Endothelial cell (in vitro differentiated cells): ENCODE results near the gene CLCN2. TPM values are rescaled to one million over a fixed set of nuclear protein-coding genes. Genes with fewer than 3 reads are reported as not detected.

ENCODE experiments used
- DNase-seq: peaks from one replicate; pipeline ENCODE4 v3.0.0; 2021; ENCODE audit warnings: low spot score
- H3K27ac Mint-ChIP-seq: one replicate; pipeline ENCODE4 v1.8.0; 2021; ENCODE audit warnings: mixed read lengths, inconsistent platforms; ENCODE audit not compliant: unreplicated experiment
- H3K27me3 Mint-ChIP-seq: one replicate; pipeline ENCODE4 v1.8.0; 2021; ENCODE audit warnings: mild to moderate bottlenecking, moderate library complexity, mixed read lengths, inconsistent platforms; ENCODE audit not compliant: unreplicated experiment
- H3K36me3 Mint-ChIP-seq: one replicate; pipeline ENCODE4 v1.8.0; 2021; ENCODE audit warnings: mild to moderate bottlenecking, low read depth, mixed read lengths, inconsistent platforms; ENCODE audit not compliant: unreplicated experiment
- H3K4me1 Mint-ChIP-seq: one replicate; pipeline ENCODE4 v1.8.0; 2021; ENCODE audit warnings: mild to moderate bottlenecking, mixed read lengths, inconsistent platforms; ENCODE audit not compliant: unreplicated experiment
- H3K4me3 Mint-ChIP-seq: one replicate; pipeline ENCODE4 v1.8.0; 2021; ENCODE audit warnings: mild to moderate bottlenecking, mixed read lengths, inconsistent platforms; ENCODE audit not compliant: unreplicated experiment
- H3K9me3 Mint-ChIP-seq: one replicate; pipeline ENCODE4 v1.8.0; 2021; ENCODE audit warnings: mixed read lengths, inconsistent platforms; ENCODE audit not compliant: unreplicated experiment
- total RNA-seq: library from RNA; stranded (reverse); fragmentation: NEBNext Ultra II Directional; extraction: Animal tissue kit (Norgen Biotek cat#: 25700); gene quantifications from one replicate; pipeline ENCODE4 v1.2.1, GENCODE V29; 2021; ENCODE audit not compliant: unreplicated experiment
- TF ChIP-seq, protein P1 (sequence below): fragments of 200-600 bp; sonication (generic); IDR thresholded peaks from one replicate; pipeline ENCODE4 v1.5.0; 2021; ENCODE audit warnings: antibody characterized with exemption; ENCODE audit not compliant: unreplicated experiment

The CLCN2 gene
- total RNA-seq, 1 donor from 2014 or later, result 6.3 TPM

DNA sequence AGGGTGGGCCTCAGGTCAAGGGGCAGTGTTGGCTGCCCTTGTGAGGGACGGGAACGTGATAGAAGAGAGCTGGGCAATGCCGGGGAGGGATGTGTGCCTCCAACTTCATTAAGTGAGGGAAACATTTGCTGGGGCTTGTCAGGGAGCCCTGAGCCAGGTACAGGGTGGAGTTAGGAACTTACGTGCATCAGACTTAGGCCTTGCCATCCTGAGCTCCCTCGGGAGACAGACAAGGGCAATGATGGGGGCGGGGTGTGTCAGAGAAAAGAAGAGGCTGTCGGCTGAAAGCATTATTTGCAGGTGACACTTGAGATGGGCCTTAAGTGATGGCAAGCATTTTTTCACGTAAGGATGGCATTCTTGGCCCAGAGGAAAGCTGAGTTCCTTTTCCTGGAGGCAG, 22.4 kb downstream of the CLCN2 start:
- TF ChIP-seq, protein P1, sequence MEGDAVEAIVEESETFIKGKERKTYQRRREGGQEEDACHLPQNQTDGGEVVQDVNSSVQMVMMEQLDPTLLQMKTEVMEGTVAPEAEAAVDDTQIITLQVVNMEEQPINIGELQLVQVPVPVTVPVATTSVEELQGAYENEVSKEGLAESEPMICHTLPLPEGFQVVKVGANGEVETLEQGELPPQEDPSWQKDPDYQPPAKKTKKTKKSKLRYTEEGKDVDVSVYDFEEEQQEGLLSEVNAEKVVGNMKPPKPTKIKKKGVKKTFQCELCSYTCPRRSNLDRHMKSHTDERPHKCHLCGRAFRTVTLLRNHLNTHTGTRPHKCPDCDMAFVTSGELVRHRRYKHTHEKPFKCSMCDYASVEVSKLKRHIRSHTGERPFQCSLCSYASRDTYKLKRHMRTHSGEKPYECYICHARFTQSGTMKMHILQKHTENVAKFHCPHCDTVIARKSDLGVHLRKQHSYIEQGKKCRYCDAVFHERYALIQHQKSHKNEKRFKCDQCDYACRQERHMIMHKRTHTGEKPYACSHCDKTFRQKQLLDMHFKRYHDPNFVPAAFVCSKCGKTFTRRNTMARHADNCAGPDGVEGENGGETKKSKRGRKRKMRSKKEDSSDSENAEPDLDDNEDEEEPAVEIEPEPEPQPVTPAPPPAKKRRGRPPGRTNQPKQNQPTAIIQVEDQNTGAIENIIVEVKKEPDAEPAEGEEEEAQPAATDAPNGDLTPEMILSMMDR, result no peak
- Mint-ChIP-seq H3K9me3 (no peaks in the 10 kb centered on the region), H3K4me1 (peaks cover 51% of the 10 kb centered on the region)

DNA sequence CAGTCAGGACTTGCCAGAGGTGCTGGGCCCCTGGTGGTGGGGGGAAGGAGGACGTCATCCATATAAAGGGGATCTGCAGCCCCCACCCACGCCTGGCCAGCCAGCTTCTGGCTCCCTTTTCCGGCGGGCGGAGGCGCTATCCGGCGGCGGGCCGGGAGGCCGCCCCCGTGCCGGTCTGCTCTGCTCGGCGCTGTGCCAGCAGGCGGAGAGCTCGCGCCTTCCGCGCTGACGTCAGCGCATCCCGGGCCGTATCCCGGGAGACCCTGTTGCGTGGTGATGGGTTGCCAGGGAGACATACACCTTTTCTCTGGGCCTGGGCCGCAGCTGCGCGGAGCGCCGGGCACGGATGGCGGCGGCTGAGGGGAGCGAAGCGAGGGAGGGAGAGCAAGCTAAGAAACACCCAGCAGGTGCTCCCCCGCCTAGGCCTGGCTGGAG, 22.9 kb downstream of the CLCN2 start:
- H3K4me1 Mint-ChIP-seq, result peaks cover 56% of the 10 kb centered on the region
- peak overlapping the region; percentile 94 for H3K4me3 Mint-ChIP-seq
- peaks cover 34% of the 10 kb centered on the region for H3K27me3 Mint-ChIP-seq
- peak; percentile 82 for DNase-seq
- H3K9me3 Mint-ChIP-seq, result no peaks in the 10 kb centered on the region
- peaks cover 38% of the 10 kb centered on the region for H3K36me3 Mint-ChIP-seq
- TF ChIP-seq, protein P1, result peak; percentile 29
- H3K27ac Mint-ChIP-seq, result peak overlapping the region; percentile 90

More for the DNA sequence above, 22.4 kb downstream of the CLCN2 start:
- H3K36me3 Mint-ChIP-seq, result peaks cover 33% of the 10 kb centered on the region
- H3K4me3 Mint-ChIP-seq, result peak overlapping the region; percentile 42
- DNase-seq, result no peak
- peaks cover 29% of the 10 kb centered on the region for H3K27me3 Mint-ChIP-seq
- H3K27ac Mint-ChIP-seq, result peak overlapping the region; percentile 64

DNA sequence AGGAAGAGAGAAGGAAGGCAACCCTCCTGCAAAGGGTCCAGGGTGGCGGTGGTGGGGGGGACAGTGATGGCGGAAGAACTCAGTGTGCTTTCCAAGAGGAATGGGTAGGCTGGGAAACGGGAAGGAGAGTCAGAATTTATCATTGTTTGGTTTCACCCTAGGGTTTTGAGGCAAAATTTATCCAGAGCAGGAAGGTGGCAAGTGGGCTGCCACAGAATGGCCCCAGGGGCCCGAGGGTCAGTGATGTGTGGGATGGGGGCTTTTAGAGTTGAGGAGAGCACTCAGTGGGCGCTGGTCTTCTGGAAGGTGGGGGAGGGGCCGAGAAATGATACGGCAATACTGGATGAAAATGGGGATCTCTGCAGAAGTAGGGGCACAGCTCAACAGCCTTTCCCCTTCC, 23.4 kb downstream of the CLCN2 start:
- TF ChIP-seq, protein P1, result no peak
- Mint-ChIP-seq H3K4me3 (peak overlapping the region; percentile 94), H3K4me1 (peaks cover 61% of the 10 kb centered on the region), H3K9me3 (no peaks in the 10 kb centered on the region), H3K27ac (peak overlapping the region; percentile 90), H3K27me3 (peaks cover 37% of the 10 kb centered on the region), H3K36me3 (peaks cover 40% of the 10 kb centered on the region)
- DNase-seq, result no peak

DNA sequence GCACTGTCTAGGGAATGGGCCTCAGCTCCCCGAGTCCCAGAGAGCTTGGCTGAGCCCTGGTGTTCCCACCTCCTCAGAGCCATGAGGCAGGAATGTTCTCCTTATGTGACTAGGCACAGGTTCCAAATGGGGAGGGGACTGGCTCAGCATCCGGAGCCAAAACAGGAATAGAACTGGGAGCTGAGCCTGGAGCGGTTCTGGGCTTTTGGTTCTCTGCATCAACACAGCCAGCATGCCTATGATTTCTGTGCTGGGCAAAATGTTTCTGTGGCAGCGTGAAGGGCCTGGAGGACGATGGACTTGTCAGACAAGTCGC, 24.0 kb downstream of the CLCN2 start, which contains the start of gene FAM131A:
FAM131A (plus strand) TSS at position 202 of the 316 bp plus-strand sequence; CDS start at position 233, 31 bp downstream.
- Mint-ChIP-seq H3K36me3 (peaks cover 41% of the 10 kb centered on the region), H3K4me3 (peak within 1 kb of the TSS; percentile 94), H3K27me3 (peaks cover 38% of the 10 kb centered on the region), H3K4me1 (peaks cover 65% of the 10 kb centered on the region), H3K9me3 (no peaks in the 10 kb centered on the region), H3K27ac (peak within 1 kb of the TSS; percentile 94)
- TF ChIP-seq, protein P1, result no peak
- DNase-seq, result no peak

DNA sequence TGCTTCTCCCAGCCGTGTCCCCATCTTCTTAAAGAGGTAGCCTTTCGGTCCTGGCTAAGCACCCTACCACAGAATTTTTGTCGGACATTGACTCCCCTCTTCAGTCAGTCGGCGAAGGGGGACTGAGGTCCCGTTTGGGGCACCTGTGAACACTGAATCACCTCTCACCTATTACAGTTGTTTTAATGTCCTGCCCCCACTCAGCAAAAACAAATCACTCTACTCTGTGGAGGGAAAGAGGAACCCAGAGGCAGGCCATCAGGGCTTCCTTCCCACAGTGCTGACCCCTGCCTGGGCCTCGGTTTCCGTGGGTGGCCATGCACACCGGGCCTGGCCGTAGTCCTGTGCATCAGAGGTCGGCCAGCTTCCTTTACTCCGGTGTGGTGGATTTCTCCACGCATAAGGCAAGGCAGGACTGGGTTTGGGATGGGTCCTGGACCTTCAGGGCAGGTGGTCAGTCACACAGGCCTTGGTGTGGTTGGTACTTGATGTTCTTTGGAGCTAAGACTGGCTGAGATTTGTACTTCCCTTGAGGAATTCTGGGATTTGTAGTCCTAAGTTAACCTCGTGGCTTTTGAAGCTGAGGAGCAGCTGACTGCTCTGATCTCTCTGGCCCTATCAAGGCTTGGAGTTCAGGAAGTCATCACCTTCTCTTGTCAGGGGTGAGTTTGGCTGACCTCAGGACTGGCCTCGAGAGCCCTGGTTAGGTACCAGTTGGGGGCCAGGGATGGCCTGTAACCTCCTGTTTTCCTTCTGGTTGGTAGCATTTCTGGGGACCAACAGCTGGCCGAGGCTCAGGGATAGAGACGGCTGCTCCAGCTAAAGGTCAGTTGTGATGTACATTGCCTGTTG, 24.6 kb downstream of the CLCN2 start:
- no peaks in the 10 kb centered on the region for H3K9me3 Mint-ChIP-seq
- peaks cover 44% of the 10 kb centered on the region for H3K36me3 Mint-ChIP-seq
- no peak for DNase-seq

More for the DNA sequence above, 24.6 kb downstream of the CLCN2 start:
- Mint-ChIP-seq H3K4me1 (peaks cover 71% of the 10 kb centered on the region), H3K27ac (peak overlapping the region; percentile 94), H3K27me3 (peaks cover 42% of the 10 kb centered on the region), H3K4me3 (peak overlapping the region; percentile 94)
- TF ChIP-seq, protein P1, result no peak
